HCT116 (cell line): ENCODE results near the gene APPL2. TPM values are rescaled to one million over a fixed set of nuclear protein-coding genes. Genes with fewer than 3 reads are reported as not detected.

Source experiments
- ATAC-seq: fragments of 200-7000 bp; cut with Tn5 transposase; 2 replicates; pipeline ENCODE4 v1.9.1; 2020; ENCODE audit warnings: mild to moderate bottlenecking, moderate library complexity
- BruUV-seq: library from RNA; stranded (reverse); fragments of 400-500 nt; replicated peaks from 2 replicates; lab custom pipeline; 2021; lab: Mats Ljungman, UMichigan
- CTCF ChIA-PET: fragments of 300-600 bp; sonication (Branson Sonifier 250); formaldehyde crosslinking; loops from one replicate; lab custom pipeline; 2021; ENCODE audit warnings: antibody characterized with exemption; lab: Charles Lee
- POLR2A ChIA-PET: fragments of 300-600, 350-600 bp; sonication (Branson Sonifier 250); formaldehyde crosslinking; loops from one replicate; lab custom pipeline; 2021; ENCODE audit warnings: antibody characterized with exemption; lab: Charles Lee
- RAD21 ChIA-PET, 2 experiments: fragments of 300-600 bp; sonication (Branson Sonifier 250); formaldehyde crosslinking; loops; one replicate each; lab custom pipeline; 2023; ENCODE audit warnings: low total read pairs in 2 of 2; ENCODE audit not compliant: uncharacterized antibody in 2 of 2, unreplicated experiment in 2 of 2, low non-redundant PET in 1 of 2; lab: Charles Lee
- DNase-seq: peaks from one replicate; pipeline ENCODE4 v3.0.0-alpha.2; 2010; ENCODE audit warnings: low read depth, low spot score
- H2AFZ ChIP-seq: fragments of 200-600 bp; shearing (Covaris generic), sonication (generic); 2 replicates; pipeline ENCODE4 v1.6.1; 2017; ENCODE audit warnings: low read depth, mixed run types, mixed read lengths, antibody characterized with exemption, low read length; ENCODE audit not compliant: poor library complexity, severe bottlenecking
- H3K27ac ChIP-seq: 2 replicates; pipeline ENCODE4 v1.5.1; 2012; ENCODE audit warnings: low read depth, low read length
- H3K27me3 ChIP-seq: fragments of 200-600 bp; sonication (generic); 2 replicates; pipeline ENCODE4 v1.6.1; 2016; ENCODE audit warnings: mixed run types, low read length, mixed read lengths; ENCODE audit not compliant: insufficient read depth
- H3K36me3 ChIP-seq, 2 experiments: fragments of 200-500 bp in 1 of 2; fragments of 200-600 bp in 1 of 2; sonication (Bioruptor generic) in 1 of 2; sonication (generic) in 1 of 2; 2 replicates each; pipeline versions ENCODE4 v1.5.1 to v1.6.1; 2014 to 2016; ENCODE audit warnings: low read length in 2 of 2, inconsistent platforms in 1 of 2, mixed read lengths in 1 of 2, mixed run types in 1 of 2; ENCODE audit not compliant: insufficient read depth in 2 of 2, control insufficient read depth in 1 of 2
- H3K4me1 ChIP-seq, 2 experiments: fragments of 200-600 bp in 1 of 2; sonication (generic) in 1 of 2; 2 replicates each; pipeline versions ENCODE4 v1.5.1 to v1.6.1; 2012 to 2017; ENCODE audit warnings: low read length in 2 of 2, inconsistent platforms in 1 of 2, mild to moderate bottlenecking in 1 of 2, mixed read lengths in 1 of 2, mixed run types in 1 of 2, moderate library complexity in 1 of 2; ENCODE audit not compliant: insufficient read depth in 2 of 2, control insufficient read depth in 1 of 2
- H3K4me2 ChIP-seq: fragments of 200-600 bp; sonication (generic); 2 replicates; pipeline ENCODE4 v1.6.1; 2017; ENCODE audit warnings: mixed run types, low read length, mixed read lengths
- H3K4me3 ChIP-seq, 2 experiments: fragments of 200-600 bp in 1 of 2; sonication (generic) in 1 of 2; replicated peaks in 1 of 2; 2 replicates each; pipeline ENCODE4 v1.5.1; 2011 to 2016; ENCODE audit warnings: low read length in 2 of 2, control low read depth in 1 of 2, low read depth in 1 of 2, mild to moderate bottlenecking in 1 of 2, mixed read lengths in 1 of 2, mixed run types in 1 of 2
- H3K79me2 ChIP-seq: fragments of 200-600 bp; sonication (generic); 2 replicates; pipeline ENCODE4 v1.6.1; 2017; ENCODE audit warnings: mild to moderate bottlenecking, mixed run types, low read length, moderate library complexity, mixed read lengths; ENCODE audit not compliant: insufficient read depth
- H3K9ac ChIP-seq: fragments of 200-600 bp; sonication (generic); 2 replicates; pipeline ENCODE4 v1.6.1; 2016; ENCODE audit warnings: low read length, mixed read lengths
- H3K9me2 ChIP-seq: fragments of 200-600 bp; sonication (generic), shearing (Covaris generic); 2 replicates; pipeline ENCODE4 v1.6.1; 2017; ENCODE audit warnings: mixed run types, mild to moderate bottlenecking, moderate library complexity; ENCODE audit not compliant: insufficient read depth
- H3K9me3 ChIP-seq, 2 experiments: fragments of 200-500 bp in 1 of 2; fragments of 200-600 bp in 1 of 2; sonication (Bioruptor generic) in 1 of 2; sonication (generic) in 1 of 2; 2 replicates each; pipeline ENCODE4 v1.6.1; 2014 to 2017; ENCODE audit warnings: low read length in 2 of 2, mixed read lengths in 2 of 2, inconsistent platforms in 1 of 2, low read depth in 1 of 2, mild to moderate bottlenecking in 1 of 2, mixed run types in 1 of 2, moderate library complexity in 1 of 2; ENCODE audit not compliant: control insufficient read depth in 1 of 2, insufficient read depth in 1 of 2
- H4K20me1 ChIP-seq: fragments of 200-600 bp; sonication (generic), shearing (Covaris generic); 2 replicates; pipeline ENCODE4 v1.6.1; 2017; ENCODE audit warnings: mixed run types, mild to moderate bottlenecking, moderate library complexity; ENCODE audit not compliant: insufficient read depth
- CBX3 ChIP-seq: IDR thresholded peaks from 2 replicates; pipeline ENCODE4 v1.6.1; 2012; ENCODE audit warnings: low read depth
- CEBPB ChIP-seq: IDR thresholded peaks from 2 replicates; pipeline ENCODE4 v1.6.1; 2012; ENCODE audit warnings: low read depth
- EGR1 ChIP-seq: IDR thresholded peaks from 2 replicates; pipeline ENCODE4 v1.6.1; 2012; ENCODE audit warnings: low read depth
- ELF1 ChIP-seq: IDR thresholded peaks from 2 replicates; pipeline ENCODE4 v1.6.1; 2012; ENCODE audit warnings: low read depth, borderline replicate concordance
- EZH2 ChIP-seq: fragments of 200-600 bp; sonication (generic); IDR thresholded peaks from 2 replicates; pipeline ENCODE4 v1.6.1; 2017; ENCODE audit warnings: antibody characterized with exemption, mixed run types
- EZH2phosphoT487 ChIP-seq: fragments of 200-600 bp; IDR thresholded peaks from 2 replicates; pipeline ENCODE4 v1.6.1; 2018; ENCODE audit warnings: antibody characterized with exemption, borderline replicate concordance
- FOSL1 ChIP-seq: IDR thresholded peaks from 2 replicates; pipeline ENCODE4 v1.6.1; 2012; ENCODE audit warnings: low read depth
- JUND ChIP-seq: IDR thresholded peaks from 2 replicates; pipeline ENCODE4 v1.6.1; 2012
- POLR2A ChIP-seq: IDR thresholded peaks from 2 replicates; pipeline ENCODE4 v1.7.0; 2011; ENCODE audit warnings: borderline replicate concordance; ENCODE audit not compliant: insufficient read depth, insufficient read length; ENCODE audit errors: extremely low read depth
- SP1 ChIP-seq: IDR thresholded peaks from 2 replicates; pipeline ENCODE4 v1.6.1; 2012; ENCODE audit warnings: low read depth
- SRF ChIP-seq: IDR thresholded peaks from 2 replicates; pipeline ENCODE4 v1.6.1; 2012; ENCODE audit warnings: low read depth
- TCF7L2 ChIP-seq: IDR thresholded peaks from 2 replicates; pipeline ENCODE4 v1.7.0; 2011; ENCODE audit warnings: borderline replicate concordance, inconsistent platforms; ENCODE audit not compliant: insufficient read depth, insufficient read length; ENCODE audit errors: extremely low read depth
- YY1 ChIP-seq: IDR thresholded peaks from 2 replicates; pipeline ENCODE4 v1.6.1; 2011; ENCODE audit warnings: low read length, low read depth, moderate library complexity, mild to moderate bottlenecking; ENCODE audit not compliant: insufficient replicate concordance; ENCODE audit errors: extremely low read depth
- ZNF274 ChIP-seq: fragments of 200-500 bp; sonication (Bioruptor generic); IDR thresholded peaks from 2 replicates; pipeline ENCODE4 v1.6.1; 2014; ENCODE audit warnings: mild to moderate bottlenecking, low read depth, low read length, inconsistent platforms
- intact Hi-C: fragments of 100-400 bp; cut with micrococcal nuclease; formaldehyde crosslinking; loops from 2 replicates; pipeline ENCODE4 v1.10.0; 2022
- total RNA-seq: library from RNA; stranded (reverse); gene quantifications from one replicate; pipeline ENCODE4 v1.2.1, GENCODE V29; 2021; ENCODE audit not compliant: unreplicated experiment
- TF ChIP-seq, protein P1 (sequence below): IDR thresholded peaks from 2 replicates; pipeline ENCODE4 v1.6.1; 2012; ENCODE audit warnings: low read depth
- TF ChIP-seq, protein P2 (sequence below): IDR thresholded peaks from 2 replicates; pipeline ENCODE4 v1.6.1; 2012
- TF ChIP-seq, protein P3 (sequence below): IDR thresholded peaks from 2 replicates; pipeline ENCODE4 v1.6.1; 2012

The APPL2 gene
- total RNA-seq, 1 experiment from 2014 or later, result 22.6 TPM

DNA sequence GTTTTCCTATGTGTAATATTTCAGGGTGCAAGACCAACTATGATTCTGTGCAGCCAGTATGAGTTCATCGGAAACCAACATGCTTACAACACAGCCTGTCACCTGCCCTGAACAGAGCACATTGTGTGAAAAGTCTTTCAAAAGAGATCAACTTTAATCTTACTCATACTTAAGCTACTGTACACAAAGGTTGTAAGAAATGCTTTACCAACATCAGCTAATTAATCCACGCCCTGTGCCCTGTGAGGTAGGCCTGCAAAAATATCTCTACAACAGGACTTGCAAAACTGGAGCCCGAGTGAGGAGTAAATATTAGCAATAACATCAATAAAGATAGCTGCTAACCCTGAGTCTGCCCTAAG is 15.1 kb downstream of the APPL2 start:
- H3K79me2 ChIP-seq, result no peaks in the 10 kb centered on the region
- intact Hi-C loops, result no loop called here

More for the DNA sequence above, 15.1 kb downstream of the APPL2 start:
- Histone ChIP-seq H3K27ac (no peak overlapping the region), H3K27me3 (no peaks in the 10 kb centered on the region), H3K36me3 (peaks cover 0 to 2% of the 10 kb centered on the region in 2 experiments; a peak in 1 of 4 replicates), H3K4me1 (no peaks in the 10 kb centered on the region), H3K9ac (no peak overlapping the region), H2AFZ (no peak overlapping the region), H3K9me2 (no peaks in the 10 kb centered on the region), H4K20me1 (no peaks in the 10 kb centered on the region), H3K9me3 (no peaks in the 10 kb centered on the region), H3K4me2 (no peak overlapping the region), H3K4me3 (no peak overlapping the region)
- TF ChIP-seq, protein P1, sequence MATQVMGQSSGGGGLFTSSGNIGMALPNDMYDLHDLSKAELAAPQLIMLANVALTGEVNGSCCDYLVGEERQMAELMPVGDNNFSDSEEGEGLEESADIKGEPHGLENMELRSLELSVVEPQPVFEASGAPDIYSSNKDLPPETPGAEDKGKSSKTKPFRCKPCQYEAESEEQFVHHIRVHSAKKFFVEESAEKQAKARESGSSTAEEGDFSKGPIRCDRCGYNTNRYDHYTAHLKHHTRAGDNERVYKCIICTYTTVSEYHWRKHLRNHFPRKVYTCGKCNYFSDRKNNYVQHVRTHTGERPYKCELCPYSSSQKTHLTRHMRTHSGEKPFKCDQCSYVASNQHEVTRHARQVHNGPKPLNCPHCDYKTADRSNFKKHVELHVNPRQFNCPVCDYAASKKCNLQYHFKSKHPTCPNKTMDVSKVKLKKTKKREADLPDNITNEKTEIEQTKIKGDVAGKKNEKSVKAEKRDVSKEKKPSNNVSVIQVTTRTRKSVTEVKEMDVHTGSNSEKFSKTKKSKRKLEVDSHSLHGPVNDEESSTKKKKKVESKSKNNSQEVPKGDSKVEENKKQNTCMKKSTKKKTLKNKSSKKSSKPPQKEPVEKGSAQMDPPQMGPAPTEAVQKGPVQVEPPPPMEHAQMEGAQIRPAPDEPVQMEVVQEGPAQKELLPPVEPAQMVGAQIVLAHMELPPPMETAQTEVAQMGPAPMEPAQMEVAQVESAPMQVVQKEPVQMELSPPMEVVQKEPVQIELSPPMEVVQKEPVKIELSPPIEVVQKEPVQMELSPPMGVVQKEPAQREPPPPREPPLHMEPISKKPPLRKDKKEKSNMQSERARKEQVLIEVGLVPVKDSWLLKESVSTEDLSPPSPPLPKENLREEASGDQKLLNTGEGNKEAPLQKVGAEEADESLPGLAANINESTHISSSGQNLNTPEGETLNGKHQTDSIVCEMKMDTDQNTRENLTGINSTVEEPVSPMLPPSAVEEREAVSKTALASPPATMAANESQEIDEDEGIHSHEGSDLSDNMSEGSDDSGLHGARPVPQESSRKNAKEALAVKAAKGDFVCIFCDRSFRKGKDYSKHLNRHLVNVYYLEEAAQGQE, result no peak
- no peak for TF ChIP-seq SRF
- TF ChIP-seq EZH2phosphoT487, result no peak
- no peak for TF ChIP-seq EGR1
- TF ChIP-seq CBX3, result no peak
- TF ChIP-seq, protein P2, sequence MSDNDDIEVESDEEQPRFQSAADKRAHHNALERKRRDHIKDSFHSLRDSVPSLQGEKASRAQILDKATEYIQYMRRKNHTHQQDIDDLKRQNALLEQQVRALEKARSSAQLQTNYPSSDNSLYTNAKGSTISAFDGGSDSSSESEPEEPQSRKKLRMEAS, result no peak
- TF ChIP-seq, protein P3, sequence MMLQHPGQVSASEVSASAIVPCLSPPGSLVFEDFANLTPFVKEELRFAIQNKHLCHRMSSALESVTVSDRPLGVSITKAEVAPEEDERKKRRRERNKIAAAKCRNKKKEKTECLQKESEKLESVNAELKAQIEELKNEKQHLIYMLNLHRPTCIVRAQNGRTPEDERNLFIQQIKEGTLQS, result no peak
- TF ChIP-seq ELF1, result no peak
- no peak for TF ChIP-seq YY1
- no peak for TF ChIP-seq SP1
- no peak for TF ChIP-seq EZH2
- no peak for TF ChIP-seq FOSL1
- no peak for TF ChIP-seq TCF7L2
- no peak for TF ChIP-seq ZNF274
- TF ChIP-seq POLR2A, result no peak
- TF ChIP-seq CEBPB, result no peak
- no peak for TF ChIP-seq JUND
- POLR2A ChIA-PET, result no interaction called here
- CTCF ChIA-PET, result no interaction called here
- ATAC-seq (no peak), DNase-seq (no peak)
- RAD21 ChIA-PET, result no interaction called here
- no TSS peak for BruUV-seq
